Fibroblast of upper back skin (primary cell): Measurements from ENCODE around the gene CD177.
"Not testable (repeated sequence)": the region's sequence is repeated elsewhere in the genome, so short reads cannot be mapped to it uniquely, and the experiment has no call there.

ENCODE experiments used
- DNase-seq: peaks from one replicate; pipeline ENCODE4 v3.0.0-alpha.2; 2013

Gene CD177, protein sequence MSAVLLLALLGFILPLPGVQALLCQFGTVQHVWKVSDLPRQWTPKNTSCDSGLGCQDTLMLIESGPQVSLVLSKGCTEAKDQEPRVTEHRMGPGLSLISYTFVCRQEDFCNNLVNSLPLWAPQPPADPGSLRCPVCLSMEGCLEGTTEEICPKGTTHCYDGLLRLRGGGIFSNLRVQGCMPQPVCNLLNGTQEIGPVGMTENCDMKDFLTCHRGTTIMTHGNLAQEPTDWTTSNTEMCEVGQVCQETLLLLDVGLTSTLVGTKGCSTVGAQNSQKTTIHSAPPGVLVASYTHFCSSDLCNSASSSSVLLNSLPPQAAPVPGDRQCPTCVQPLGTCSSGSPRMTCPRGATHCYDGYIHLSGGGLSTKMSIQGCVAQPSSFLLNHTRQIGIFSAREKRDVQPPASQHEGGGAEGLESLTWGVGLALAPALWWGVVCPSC

DNA sequence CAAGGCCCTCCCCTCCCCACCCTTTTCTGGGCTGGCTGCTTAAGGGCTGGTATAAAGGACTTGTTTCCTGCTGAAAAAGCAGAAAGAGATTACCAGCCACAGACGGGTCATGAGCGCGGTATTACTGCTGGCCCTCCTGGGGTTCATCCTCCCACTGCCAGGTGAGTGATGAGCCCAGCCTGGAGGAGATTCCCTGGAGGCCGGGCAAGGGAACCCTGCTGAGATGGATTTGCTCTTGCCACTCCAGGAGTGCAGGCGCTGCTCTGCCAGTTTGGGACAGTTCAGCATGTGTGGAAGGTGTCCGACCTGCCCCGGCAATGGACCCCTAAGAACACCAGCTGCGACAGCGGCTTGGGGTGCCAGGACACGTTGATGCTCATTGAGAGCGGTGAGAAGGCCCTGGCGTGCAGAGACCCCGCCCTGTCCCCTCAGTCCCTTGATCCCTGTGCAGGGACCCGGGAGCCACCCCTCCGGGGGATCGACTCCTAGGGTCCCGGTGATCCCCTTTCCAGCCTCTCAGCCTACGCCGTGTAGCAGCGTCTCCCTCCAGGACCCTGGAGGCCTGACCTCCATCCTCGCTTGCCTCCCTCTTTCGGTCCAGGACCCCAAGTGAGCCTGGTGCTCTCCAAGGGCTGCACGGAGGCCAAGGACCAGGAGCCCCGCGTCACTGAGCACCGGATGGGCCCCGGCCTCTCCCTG is at the start of gene CD177:
Gene CD177, plus strand, starts transcription at position 81 of the 699 bp plus-strand sequence. Its CDS starts 29 bp downstream, at position 110.
- no peak for DNase-seq

DNA sequence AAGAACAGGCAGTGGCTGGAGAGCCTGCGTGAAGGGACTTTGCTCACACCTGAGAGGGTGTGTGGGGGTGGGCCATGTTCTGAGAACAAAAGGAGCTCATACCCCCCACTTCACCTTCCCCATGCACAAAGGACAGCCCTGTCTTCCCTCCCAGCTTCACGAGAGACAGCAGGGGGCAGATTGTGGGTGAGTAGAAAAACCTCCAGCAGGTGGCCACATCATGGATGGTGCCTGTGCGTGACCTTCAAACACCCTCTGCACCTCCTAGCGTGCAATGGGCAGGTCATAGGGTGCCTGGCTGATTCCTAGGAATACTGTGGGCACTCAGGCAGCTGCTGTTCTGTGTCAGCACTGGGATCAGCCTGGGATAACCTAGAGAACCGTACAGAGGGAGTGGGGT is 47.8 kb upstream of the CD177 start:
- no peak for DNase-seq

DNA sequence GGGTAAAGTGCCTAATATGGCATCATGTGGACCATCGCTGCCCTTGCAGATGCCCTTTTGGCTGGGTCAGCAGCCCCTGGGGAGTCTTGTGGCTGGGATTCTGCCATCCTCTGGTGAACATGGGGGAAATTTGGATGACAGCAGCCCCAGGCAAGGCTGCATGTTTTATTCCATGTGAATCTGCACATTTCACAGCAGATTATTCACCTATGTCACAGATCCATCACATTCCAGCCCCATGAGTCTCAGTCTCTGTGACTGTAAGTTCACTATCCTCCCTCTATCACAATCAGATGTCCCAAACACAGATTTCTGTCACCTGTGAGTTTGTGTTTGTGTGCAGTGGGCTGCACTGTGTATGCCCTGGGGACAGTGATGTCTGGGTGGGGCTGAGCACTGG is 47.4 kb upstream of the CD177 start:
- no peak for DNase-seq

DNA sequence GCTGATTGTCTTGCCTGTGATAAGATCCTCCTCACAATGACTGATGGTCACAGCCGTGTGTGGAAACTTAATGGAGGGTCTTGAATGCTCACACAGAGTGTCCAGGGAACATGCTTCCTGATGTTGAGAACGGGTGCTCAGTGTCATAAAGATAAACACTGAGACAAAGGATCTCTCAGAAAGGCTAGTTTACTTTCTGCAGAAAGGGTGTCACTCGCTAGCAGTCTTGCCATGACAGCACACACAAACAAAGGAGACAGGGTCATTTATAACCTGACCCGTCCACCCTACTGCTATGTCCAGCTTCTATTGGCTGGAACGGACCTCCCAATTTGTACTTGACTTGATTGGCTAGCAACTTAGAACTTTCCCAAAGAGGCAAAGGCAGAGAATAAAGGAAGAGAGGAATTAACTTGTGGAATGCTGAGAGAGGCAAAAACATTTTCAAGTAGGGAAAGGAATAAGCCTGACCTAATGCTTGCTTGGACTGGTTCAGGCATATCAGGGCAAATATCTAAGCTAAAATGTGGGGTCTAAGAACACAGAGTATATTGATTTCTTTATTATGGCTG is 45.2 kb upstream of the CD177 start:
- DNase-seq = no peak

DNA sequence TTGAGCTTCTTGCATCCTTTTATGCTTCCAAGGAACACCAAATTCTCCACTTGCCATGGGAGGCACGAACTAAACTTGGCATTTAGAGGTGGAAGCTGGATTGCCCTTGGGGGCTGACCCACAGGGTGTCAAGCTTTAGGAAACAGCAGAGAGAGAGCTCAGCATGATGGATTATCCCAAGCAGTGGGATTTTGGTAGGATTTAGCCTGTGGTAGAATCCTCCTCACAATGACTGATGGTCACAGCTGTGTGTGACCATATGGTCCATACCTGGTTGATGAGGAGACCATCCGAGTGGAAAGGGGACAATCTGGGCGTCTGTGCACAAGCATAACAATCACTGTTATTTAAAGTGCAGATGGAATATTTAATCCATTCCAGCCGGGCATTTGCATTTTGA is 44.0 kb upstream of the CD177 start:
- DNase-seq = no peak

DNA sequence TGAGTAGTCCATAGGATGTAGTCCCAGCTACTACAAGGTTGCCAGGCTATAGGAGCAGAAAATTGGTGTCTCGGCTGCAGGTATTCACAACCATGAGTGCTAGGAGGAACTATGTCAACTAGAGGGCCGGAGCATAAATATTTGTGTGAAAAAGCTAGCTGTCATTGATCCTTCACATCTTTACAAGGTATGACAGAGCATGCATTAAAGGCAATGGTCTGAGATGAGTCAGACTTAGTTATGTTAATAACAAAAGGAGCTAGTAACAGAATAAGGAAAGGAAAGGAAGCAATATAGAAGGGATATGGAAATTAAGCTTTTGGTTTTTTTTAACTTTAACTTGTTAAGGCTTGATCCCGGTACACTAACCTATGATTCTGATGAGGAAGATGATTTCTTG is 43.3 kb upstream of the CD177 start:
- DNase-seq = no peak

DNA sequence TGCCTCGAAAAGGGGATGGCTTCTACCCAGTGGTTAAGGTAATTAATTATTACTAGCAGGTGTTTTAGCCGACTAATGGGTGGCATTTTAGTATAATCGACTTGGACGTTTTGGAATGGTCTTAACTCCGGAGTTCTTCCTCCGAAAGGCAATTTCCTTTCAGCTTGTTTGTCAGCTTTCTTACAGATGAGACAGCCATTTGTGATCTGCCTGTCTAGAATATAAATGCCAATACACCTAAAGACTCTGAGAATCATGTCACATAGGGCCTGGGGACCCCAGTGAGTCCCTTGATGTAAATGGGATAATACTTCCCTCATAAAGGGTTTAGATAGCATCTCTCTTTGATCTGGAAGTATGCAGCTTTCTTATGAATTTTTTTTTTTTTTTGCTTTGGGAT is 42.2 kb upstream of the CD177 start:
- DNase-seq = no peak

DNA sequence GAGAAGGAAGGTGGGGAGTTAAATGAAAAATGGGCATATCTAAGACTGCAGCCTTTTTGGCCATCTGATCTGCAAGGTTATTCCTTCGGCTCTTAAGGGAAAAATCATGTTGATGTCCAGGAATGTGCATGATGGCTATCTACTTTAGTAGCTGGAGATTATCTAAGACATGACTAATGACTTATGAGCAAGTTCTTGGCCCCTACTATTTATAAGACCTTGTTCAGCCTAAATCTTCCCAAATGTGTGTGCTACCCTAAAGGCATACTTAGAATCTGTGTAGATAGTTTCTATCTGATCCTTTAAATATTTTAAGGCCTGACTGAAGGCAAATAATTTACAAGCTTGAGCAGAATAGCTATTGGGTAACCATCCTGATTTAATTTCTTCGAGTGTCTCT is 41.8 kb upstream of the CD177 start:
- no peak for DNase-seq

DNA sequence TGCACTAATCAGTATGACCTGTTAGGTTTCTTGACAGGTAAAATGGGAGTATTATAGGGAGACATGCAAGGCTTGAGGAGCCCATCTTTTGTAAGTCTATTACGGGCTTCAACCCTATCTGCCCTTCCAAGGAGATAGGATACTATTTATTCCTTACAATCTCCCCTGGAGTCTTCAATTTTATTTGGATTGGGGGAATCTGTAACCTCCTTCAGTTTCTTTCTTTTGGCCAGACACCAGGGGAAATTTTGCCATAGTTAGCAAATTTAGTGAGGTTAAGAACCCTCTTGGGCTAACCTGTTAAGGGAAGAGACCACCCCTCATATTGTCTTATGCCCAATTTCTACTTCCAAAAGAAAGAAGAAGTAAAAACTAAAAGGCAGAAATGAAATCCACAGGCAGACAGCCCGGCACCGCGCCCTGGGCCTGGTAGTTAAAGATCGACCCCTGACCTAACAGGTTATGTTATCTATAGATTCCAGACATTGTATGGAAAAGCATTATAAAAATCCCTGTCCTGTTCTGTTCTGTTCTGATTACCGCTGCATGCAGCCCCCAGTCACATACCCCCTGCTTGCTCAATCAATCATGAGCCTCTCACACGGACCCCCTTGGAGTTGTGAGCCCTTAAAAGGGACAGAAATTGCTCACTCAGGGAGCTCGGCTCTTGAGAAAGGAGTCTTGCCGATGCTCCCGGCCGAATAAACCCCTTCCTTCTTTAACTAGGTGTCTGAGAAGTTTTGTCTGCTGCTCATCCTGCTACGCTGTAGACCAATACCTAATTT is 39.6 kb upstream of the CD177 start:
- DNase-seq = no peak

DNA sequence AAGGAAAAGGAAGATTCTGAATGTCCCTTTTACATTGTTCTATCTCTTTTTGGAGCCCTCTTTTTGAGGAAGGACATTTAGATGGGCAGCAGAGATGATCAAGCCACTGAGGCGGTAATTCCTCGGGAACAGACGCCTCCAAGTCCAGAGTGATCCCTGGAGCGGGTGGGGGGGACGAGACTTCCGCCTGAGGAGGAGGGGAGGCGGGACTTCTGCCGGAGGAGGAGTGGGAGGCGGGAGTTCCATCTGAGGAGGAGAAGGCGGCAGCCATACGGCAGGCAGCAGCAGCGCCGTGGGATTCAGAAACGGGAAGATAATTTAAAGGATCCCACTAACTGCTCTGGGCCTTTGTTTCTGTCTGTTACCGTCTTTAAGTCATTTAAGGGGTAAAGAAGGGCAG is 37.6 kb upstream of the CD177 start:
- no peak for DNase-seq

DNA sequence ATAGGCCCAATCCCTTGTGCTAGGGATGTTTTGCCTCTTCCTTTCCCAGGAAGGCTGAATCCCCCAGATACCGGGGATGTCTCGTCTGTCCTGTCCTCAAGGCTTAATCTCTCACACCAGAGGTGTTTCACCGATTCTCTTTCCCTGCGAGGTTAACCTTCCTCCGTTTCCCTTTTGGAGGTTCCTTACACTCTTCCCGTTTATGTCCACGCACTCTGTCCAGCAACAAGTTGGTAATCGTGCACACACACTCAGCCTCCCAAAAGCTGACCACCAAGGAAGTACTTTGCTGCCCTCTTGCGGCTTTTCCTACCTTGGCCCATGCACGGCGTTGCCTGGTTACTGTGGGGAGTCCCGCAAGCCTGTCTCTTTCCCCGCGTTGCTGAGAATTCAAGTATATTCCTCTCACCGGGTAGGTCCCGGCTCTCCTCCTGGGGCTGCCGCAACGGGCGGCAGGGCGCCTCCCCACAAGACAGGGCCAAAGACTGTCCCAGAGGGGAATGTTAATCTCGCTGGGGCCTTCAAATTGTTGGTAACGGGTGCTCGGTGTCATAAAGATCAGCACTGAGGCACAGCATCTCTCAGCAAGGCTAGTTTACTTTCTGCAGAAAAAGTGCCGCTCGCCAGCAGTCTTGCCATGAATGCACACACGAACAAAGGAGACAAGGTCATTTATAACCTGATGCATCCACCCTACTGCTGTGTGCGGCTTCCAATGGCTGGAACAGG is 36.7 kb upstream of the CD177 start:
- peak; percentile 11 for DNase-seq

DNA sequence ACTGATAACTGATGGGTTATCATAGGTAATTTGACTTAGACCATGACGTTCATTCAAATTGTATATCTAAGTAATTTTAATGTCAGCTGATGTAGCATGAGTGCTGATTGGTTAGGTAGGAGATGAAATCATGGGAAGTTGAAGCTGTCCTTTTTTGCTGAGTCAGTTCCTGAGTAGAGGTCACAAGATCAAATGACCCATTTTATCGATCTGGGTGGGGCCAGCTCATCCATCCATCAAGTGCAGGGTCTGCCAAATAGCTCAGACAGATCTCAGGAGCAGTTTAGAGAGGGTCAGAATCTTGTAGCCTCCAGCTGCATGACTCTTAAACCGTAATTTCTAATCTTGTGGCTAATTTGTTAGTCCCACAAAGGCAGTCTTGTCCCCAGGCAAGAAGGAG is 35.3 kb upstream of the CD177 start:
- no peak for DNase-seq

DNA sequence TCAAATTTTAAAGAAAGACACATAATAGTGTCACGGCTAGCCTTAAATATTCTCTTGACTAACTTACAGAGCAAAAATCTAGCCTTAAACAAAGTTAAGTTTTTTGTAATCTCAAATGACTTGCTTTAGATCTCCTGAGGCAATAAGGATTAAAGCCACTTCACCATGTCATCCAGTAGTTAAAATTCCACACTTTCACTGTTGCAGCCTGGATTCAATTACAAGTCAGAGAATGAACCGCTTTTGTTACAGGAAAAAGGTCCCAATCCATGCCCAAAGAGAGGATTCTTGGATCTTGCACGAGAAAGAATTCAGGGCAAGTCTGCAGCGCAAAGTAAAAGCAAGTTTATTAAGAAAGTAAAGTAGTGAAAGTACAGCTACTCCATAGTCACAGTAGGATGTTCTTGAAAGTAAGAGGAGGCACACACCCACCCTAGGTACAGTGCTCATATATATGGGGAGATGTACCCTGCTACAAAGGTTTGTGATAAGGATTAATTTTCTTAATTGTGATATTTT is 34.6 kb upstream of the CD177 start:
- DNase-seq = no peak

DNA sequence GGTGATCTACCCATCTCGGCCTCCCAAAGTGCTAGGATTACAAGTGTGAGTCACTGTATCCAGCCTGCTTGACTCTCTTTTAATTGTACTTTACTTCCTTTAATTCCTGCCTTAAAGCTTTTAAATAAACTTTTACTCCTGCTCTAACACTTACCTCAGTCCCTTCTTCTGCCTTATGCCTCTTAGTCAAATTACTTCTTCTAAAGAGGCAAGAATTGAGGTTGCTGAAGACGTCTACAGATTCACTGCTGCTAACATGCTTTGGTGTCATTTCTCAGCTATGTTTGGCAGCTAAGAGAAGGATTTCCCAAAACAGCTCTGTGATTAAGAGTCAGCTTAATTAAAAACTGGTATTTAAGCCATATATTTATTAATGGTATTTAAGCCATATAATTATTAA is 32.9 kb upstream of the CD177 start:
- DNase-seq = no peak

DNA sequence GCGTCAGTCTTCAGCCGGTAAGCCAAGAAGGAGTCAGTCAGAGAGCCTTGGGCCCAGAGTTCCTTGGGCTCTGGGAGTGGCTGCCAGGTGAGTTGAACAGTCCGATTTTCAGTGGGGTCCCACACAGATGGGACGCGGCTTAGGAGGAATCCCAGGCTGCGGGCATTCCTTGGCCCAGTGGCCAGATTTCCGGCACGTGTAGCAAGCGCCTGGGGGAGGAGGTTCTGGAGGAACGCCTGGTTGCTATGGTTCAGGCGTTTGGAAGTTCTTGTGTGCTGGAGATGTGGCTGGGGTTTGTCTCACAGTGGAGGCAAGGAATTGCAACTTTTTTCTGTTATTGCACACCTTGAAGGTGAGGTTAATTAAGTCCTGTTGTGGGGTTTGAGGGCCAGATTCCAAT is 26.7 kb upstream of the CD177 start:
- DNase-seq = not testable (repeated sequence)

DNA sequence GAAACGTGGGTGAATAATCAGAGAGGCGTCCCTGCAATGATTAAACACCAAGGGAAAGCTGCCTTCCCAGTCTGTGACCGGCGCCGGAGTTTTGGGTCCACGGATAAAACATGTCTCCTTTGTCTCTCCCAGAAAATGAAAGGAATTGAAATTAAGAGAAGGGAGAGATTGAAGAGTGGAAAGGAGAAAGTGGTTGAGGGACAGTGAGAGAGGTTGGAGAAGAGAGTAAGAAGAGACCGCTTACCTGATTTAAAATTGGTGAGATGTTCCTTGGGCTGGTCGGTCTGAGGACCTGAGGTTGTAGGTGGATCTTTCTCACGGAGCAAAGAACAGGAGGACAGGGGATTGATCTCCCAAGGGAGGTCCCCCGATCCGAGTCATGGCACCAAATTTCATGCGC is 24.9 kb upstream of the CD177 start:
- DNase-seq = not testable (repeated sequence)

DNA sequence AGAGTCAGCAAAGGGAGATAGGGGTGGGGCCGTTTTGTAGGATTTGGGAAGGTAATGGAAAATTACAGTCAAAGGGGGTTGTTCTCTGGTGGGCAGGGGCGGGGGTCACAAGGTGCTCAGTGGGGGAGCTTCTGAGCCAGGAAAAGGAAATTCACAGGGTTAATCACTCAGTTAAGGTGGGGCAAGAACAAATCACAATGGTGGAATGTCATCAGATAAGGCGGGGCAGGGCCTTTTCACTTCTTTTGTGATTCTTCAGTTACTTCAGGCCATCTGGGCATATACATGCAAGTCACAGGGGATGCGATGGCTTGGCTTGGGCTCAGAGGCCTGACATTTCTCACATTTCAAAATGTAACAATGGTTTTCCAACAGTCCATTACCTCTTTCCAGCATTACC is 24.4 kb upstream of the CD177 start:
- DNase-seq = not testable (repeated sequence)

DNA sequence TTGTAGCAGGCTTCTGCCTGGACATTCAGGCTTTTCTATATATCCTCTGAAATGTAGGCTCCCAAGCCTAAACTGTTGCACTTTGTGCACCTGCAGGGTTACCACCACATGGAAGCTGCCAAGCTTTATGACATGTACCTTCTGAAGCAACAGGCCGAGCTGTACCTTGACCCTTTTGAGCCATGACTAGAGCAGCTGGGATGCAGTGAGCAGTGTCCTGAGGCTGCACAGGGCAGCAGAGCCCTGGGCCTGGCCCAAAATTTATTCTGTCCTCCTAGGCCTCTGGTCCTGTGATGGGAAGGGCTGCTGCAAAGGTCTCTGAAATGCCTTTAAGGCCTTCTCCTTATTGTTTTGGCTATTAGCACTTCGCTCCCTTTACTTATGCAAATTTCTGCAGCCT is 23.5 kb upstream of the CD177 start:
- no peak for DNase-seq

DNA sequence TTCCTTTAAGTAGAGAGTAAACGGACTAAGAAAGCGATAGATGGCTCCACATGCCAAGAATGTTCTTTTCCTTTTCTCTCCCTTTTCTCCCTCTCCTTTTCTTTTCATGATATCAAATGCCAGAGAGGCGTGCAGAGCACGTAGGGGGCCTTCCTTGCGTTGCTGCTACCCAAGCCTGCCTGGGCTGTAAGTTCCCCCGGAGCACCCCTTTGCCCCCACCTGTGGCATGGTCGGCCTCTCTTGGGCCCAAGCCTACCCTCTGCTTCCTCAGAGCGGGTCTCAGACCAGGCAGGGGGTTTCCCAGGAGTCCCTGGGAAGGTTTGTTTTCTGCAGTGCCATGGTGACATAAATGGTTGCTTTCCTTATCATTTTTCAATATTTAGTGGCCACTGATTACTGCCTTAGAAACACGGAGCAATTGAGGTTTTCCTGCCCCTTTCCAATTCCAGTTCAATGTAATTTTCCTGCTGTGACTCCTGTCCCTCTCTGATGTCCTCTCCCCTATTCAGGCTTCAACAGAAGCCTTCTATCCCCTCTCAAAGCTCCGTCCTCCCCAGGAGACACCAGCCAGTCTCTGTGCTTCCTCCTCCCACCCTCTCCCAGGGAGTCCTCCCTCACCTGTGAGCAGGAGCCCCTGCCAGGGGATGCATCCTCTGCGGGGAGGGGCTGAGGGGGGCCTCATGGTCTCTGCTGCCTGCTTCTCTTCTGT is 22.6 kb upstream of the CD177 start:
- DNase-seq = no peak

DNA sequence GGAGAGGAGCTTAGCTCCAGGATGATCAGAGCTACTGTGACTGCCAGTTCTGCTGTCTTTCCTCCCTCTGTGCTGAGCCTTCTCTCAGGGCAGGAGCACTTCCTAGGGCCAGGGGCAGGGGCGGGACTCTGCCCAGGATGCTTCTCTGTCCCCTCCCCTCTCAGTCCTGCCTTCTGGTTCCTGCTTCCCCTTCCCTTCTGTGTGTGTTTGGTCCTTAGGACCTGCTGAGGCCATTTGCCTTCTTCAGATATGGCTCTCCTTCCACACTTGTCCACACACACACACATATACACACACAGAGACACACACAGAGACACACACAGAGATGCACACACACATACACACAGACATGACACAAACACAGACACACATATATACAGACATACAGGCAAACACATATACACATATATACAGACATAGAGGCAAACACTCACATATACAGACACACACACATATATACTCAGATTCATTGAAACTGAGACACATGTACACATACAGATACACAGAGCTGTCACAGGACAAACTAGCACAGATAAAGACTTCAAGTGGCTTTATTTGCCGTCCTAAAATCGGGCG is 22.0 kb upstream of the CD177 start:
- DNase-seq = no peak
